GM12891 (cell line): Measurements from ENCODE around the gene PSMC1.

Experiments used
- POLR2A ChIP-seq: IDR thresholded peaks from 2 replicates; pipeline ENCODE4 v1.6.1; 2011; ENCODE audit warnings: low read depth, low read length, control low read depth
- POLR2AphosphoS5 ChIP-seq: IDR thresholded peaks from 2 replicates; pipeline ENCODE4 v1.6.1; 2011; ENCODE audit warnings: low read depth, low read length, control low read depth
- SPI1 ChIP-seq: IDR thresholded peaks from 2 replicates; pipeline ENCODE4 v1.6.1; 2011; ENCODE audit warnings: low read depth, low read length, control low read depth

GRCh38 chr14:90299408-90299807, 43.1 kb downstream of the PSMC1 start:
- TF ChIP-seq POLR2AphosphoS5 (no peak), POLR2A (no peak), SPI1 (no peak)
